ENCODE data around the gene NMT1.

DNA sequence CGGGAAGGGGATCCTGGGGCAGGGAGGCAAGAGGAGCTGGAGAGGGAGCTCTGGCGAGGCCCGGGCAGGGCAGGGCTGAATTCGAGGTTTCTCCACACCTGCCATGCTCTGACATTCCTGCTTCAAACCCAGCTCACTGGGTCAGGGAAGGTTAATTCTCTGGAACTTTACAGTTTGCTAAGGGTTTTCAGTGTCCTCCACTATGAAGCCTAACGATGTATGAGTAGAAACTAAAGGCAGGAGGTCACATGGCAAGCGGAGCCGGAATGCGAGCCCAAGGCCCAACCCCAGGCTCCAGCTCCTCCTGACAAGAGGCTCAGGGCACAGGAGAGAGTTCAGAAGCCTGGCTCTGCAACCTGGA lies 38.8 kb upstream of the NMT1 start:
- TF ChIP-seq ZNF274 (IDR thresholded peaks at IDR 0.05; ENCODE audit: low read depth, low read length) (no peak), YY1 (IDR thresholded peaks at IDR 0.05; ENCODE audit: insufficient read depth, insufficient read length) (no peak)

Measured in NT2/D1 (cell line).